Tibial nerve (tissue), 4 donors: ENCODE results near the gene CDK6.

ENCODE experiments used
- CTCF ChIP-seq, 5 experiments: fragments of 200-600 bp in 3 of 5; fragments of 450-650 bp in 2 of 5; sonication (generic) in 3 of 5; IDR thresholded peaks; one replicate each; pipeline ENCODE4 v1.5.1; 2016 to 2019; ENCODE audit warnings: antibody characterized with exemption in 5 of 5, mild to moderate bottlenecking in 3 of 5, moderate library complexity in 2 of 5
- EP300 ChIP-seq, 2 donors: sonication (generic); formaldehyde crosslinking; IDR thresholded peaks; one replicate each; pipeline ENCODE4 v1.6.1; 2017; ENCODE audit warnings: antibody characterized with exemption in 2 of 2, mild to moderate bottlenecking in 1 of 2

GRCh38 chr7:92641921-92642511, 194.4 kb downstream of the CDK6 start:
- no peak for TF ChIP-seq CTCF (IDR thresholded peaks at IDR 0.05)
- no peak for TF ChIP-seq EP300 (IDR thresholded peaks at IDR 0.05)
